ENCODE data around the gene KCNJ4.
"Not testable (repeated sequence)": the region's sequence is repeated elsewhere in the genome, so short reads cannot be mapped to it uniquely, and the experiment has no call there.

Gene KCNJ4

DNA sequence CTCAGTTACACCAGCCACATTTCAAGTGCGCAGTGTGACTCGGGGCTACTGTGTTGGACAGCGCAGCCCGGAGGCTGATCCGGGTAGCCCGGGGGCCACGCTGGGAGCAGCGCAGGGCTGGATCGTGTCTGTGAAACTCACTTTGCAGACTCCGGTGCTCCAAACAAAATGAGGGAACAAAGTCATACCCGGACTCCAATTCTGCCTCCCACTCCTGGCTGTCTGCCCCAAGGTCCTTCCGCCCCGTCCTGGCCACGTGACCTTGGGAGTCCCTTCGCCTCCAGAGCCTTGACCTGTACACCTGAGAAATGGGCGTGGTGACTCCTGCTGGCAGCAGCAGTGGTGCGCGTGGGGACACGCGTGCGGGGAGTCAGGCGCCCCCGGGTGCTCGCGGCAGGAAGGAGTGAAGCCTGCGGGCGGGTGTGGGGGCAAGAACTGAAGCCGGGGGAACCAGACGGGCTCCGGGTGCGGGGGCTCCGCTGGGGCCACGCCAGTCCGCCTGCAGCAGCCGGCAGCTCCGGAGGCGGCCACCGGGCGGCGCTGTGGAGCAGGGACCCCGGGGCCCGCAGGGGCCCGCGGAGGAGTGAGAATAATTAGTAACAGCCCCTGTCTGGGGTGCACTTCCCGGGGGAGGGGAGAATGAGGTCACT, 42.4 kb downstream of the KCNJ4 start:
- peak in 2 of 14 donors; percentile 36 to 38 for DNase-seq

DNA sequence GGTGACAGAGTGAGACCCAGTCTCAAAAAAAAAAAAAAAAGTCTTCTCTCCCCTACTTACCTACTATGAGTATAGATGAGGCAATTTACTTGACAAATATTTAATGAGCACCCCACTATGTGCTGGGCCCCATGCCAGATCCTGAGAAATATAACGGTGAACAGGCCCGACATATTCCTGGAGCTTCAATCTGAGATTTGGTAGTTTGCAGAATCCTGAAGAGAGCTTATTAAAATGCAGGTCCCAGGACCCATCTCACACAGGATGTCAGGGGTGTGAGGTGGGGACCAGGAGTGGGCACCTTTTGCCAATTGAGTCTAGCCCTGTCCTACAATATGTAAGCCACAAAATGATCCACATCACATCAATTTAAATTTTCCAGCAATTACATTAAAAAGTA, 44.0 kb downstream of the KCNJ4 start:
- no peak for DNase-seq

DNA sequence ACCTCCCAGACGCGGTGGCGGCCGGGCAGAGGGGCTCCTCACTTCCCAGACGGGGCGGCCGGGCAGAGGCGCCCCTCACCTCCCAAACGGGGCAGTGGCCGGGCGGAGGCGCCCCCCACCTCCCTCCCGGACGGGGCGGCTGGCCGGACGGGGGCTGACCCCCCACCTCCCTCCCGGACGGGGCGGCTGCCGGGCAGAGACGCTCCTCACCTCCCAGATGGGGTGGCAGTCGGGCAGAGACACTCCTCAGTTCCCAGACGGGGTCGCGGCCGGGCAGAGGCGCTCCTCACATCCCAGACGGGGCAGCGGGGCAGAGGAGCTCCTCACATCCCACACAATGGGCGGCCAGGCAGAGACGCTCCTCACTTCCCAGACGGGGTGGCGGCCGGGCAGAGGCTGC, 45.1 kb downstream of the KCNJ4 start:
- not testable (repeated sequence) for DNase-seq

DNA sequence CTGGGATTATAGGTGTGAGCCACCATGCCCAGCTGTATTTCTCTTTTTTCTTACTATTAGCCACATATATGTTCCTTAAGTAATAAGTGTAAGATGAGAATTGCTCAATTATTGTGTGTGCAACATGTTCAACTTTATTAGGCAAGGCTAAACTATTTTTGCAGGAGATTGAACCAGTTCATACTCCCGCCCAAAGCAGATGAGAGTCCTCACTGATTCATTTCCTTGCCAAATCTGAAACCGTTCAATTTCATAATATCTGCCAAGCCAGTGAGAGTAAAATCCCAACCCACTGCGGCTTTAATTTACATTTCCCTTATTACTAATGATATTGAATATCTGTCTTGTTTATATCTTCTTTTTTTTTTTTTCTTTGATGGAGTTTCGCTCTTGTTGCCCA, 48.4 kb downstream of the KCNJ4 start:
- no peak for DNase-seq

GRCh38 chr22:38404419-38404818, 50.6 kb downstream of the KCNJ4 start:
- DNase-seq = no peak

GRCh38 chr22:38403812-38404211, 51.2 kb downstream of the KCNJ4 start:
- DNase-seq = peak in 1 of 14 donors; percentile 8

DNA sequence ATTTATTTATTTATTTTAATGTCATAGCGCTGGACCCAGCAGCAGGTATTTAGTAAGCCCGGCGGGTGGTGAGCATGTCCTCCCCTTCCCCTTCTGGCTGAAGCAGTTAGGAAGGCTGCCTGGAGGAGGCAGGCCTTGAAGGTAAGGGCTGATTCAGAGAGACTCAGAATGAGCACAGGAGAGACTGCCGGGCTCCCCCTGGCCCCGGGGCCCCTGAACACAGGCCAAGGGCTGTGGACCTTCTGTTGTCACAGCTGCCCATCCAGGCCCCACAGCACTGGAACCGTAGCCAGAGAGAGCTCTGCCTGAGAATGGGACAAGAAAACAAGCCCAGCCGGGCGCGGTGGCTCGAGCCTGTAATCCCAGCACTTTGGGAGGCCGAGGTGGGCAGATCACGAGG, 52.8 kb downstream of the KCNJ4 start:
- no peak for DNase-seq

GRCh38 chr22:38401336-38402084, 53.5 kb downstream of the KCNJ4 start:
- DNase-seq = no peak

- DNase-seq = not testable (repeated sequence)
These were observed 54.7 kb downstream of the KCNJ4 start for GRCh38 chr22:38400256-38400655.

- DNase-seq = peak in 13 of 14 donors; percentile 44 to 89 (median 79)
These were observed 56.2 kb downstream of the KCNJ4 start for GRCh38 chr22:38398609-38399461.

- DNase-seq = peak in 5 of 14 donors; percentile 52 to 79 (median 62)
These were observed 56.8 kb downstream of the KCNJ4 start for GRCh38 chr22:38398181-38398608.

DNA sequence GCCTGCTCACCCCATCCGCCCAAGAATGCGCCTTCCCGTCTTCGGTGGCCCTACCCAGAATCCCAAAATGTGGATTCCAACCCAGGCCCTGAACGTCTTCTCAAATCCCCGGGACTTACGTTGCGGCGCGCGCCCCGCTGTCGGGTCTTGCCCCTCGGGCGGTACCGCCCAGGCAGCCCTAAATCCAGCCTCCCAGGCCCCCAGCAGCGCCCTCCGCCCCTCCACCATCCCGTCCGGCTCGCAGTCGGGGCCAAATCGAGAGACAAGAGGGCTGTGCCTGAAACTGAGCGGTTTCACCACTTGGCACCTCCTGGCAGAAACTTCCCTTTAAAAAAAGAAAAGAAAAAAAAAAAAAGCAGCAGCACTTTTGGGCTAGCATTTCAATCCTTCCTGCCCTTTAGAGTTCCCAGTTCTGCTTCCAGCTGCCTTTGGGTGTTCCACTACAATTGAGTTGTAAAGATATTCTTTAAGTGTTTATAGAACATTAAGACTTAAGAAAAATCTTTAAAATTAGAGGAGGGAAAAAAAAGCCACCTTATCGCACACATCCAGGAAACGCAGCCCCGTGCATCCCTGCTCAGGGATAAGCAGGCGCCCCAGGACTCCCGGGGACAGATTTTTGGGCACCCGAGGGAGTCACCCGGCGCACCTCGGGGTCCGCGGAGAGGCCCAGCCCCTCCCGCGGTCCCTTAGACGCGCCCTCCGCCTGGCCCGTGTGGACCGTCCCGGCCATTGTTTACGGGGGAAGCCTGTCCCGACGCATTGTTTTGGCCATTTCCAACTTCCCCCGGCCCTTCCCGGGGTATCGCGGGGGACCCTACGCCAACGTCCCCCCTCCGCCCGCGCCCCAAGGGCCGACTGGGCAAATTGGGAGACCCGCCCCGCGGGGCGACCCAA, 57.6 kb downstream of the KCNJ4 start:
- peak in 4 of 14 donors; percentile 17 to 52 (median 30) for DNase-seq

DNA sequence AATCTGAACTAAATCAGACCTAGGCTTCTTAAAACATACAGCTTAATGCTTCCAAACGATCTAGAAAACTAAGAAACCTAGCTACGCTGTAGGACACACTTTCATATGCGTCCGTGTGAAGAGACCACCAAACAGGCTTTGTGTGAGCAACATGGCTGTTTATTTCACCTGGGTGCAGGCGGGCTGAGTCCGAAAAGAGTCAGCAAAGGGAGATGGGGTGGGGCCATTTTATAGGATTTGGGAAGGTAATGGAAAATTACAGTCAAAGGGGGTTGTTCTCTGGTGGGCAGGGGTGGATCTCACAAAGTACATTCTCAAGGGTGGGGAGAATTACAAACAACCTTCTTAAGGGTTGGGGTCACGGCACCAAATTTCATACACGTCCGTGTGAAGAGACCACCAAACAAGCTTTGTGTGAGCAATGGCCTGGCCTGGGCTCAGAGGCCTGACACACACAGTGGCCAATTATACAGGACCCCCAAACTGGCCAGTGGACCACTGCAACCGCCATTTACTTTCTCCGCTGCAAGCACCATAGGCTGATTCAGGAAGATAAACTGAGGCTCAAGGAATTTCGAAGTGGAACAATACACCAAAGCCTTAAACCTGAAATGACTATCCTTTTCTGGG, 58.4 kb downstream of the KCNJ4 start:
- DNase-seq = not testable (repeated sequence)

DNA sequence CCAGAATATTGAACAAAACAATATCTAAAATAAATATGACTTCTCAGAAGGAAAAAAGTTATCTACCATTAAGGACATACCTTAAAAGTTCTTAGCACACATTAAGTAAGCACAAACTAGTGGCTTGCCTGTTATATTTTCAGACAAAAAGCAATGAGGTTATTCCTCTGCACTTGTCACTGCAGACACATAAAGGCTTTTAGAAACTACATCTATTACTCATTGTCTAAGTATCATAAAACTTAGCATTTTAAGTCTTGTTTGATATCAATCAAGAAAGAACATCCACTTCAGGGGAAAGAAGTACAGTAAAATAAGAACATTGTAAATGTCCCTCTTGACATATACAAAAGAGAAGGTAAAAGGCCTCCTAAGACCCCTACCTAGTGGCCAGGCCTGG, 59.1 kb downstream of the KCNJ4 start:
- not testable (repeated sequence) for DNase-seq

DNA sequence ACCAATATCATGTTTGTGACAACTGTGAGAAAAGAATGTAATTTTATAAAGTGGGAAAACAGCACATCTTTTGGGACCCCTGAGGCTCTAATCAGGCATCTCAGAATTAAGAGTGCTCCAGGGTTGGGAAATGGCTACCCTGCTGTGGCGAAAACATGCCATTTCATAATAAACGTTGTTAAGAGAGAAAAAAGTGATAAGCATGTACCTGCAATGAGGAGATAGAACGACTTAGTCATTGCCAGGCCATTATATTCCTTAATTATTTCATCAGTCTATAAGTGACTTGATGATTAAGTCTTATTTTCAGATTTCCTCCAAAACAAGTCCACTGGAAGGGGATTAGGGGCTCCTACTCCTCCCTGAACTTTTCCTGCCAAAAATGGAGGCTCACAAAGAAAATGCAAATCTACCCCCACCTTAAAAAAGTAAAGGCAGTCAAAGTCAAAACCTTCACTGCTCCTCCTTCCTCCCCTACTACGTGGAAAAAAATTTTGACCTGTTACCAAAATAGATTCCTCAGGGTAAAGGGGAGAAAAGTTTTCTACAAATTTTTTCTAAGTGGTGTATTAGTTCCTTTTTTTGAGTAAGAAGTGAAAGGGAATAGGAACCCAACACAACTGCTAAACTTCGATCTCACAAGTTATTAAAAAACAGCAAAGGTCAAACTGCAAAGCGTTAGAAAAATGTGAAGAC, 59.9 kb downstream of the KCNJ4 start:
- not testable (repeated sequence) for DNase-seq

DNA sequence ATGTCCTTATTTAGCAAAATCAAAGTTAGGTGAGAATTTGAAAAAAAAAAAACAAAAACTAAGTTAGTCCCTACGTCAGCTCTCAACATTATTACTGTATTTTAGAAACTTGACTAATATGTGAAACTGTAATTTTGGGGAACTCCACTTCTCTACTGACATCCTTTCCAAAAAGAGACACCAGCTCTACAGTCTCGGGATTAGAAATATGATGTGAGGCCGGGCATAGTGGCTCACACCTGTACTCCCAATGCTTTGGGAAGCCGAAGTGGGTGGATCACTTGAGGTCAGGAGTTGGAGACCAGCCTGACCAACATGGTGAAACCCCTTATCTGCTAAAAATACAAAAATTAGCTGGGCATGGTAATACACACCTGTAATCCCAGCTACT, 65.6 kb downstream of the KCNJ4 start:
- not testable (repeated sequence) for DNase-seq

DNA sequence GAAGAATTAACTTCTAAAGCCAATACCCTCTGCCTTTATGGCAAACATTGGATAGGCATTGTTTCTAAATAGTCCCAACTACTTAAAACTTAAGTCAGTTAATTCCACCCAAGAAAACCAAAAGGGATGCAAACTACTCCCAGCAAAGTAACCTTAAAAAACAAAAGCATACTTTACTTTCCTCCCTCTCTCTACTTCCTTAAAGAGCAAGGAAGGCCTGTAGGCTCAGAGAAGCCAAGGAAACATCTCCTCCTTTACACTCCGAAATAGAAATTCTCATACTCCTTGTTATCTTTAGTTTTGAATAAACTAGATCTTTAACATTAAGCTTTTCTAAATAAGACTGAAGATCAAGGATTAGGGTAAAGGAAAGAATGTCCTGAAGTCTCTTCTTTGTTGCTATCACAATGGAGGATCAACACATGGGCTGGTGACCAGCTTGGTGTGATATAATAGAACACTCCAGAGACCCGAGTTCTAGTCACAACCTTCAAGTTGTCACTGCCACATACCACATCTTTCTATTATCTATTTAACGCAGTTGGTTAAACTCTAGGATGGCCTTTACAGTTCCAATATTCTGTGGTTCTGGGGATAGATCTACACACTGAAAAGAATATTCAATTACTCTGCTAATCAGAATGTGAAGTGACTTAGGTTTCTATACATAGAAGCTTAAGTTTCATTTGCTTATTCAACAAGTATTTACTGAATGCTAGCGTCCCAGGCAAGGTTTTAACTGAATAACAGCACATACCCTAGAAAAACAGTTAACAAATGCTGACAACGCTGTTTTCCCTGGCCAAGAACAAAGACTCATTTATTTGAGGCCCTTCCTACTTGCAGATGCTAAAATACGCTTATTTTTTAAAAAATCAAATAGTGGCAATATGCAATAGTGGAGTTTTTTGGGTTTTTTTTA, 66.2 kb downstream of the KCNJ4 start:
- not testable (repeated sequence) for DNase-seq

- not testable (repeated sequence) for DNase-seq
These were observed 68.1 kb downstream of the KCNJ4 start for GRCh38 chr22:38386918-38387317.

DNA sequence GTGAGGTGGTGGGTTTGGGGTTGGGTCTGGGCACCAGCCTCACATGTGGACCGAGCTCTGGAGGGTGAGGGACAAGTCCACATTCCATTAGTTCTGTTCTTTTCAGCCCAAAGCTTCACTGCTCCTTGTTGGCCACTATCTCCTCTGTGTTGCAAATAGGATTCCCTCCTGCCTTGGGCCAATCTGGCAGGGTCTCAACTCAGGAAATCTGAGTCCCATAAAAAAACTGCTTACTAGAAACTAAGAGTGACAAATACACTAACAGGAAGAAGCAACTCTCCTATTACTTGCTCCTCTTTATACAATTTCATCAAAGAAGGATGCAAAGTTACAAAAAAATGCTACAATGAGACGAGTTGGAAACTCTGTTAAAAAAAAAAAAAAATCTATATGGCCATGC, 71.6 kb downstream of the KCNJ4 start:
- DNase-seq = no peak

- DNase-seq = not testable (repeated sequence)
These were observed 73.6 kb downstream of the KCNJ4 start for GRCh38 chr22:38381371-38381770.

Measured in C1 segment of cervical spinal cord (tissue), 14 donors.